OCI-LY7 (cell line): Measurements from ENCODE around the gene LRRC3C.

Experiments
- EZH2phosphoT487 ChIP-seq: fragments of 200-600 bp; sonication (generic); IDR thresholded peaks from 2 replicates; pipeline ENCODE4 v1.6.1; 2018; ENCODE audit warnings: low read depth, borderline replicate concordance, mild to moderate bottlenecking, mixed run types, antibody characterized with exemption, low read length, moderate library complexity, mixed read lengths
- TF ChIP-seq, protein P1 (sequence below): fragments of 200-600 bp; sonication (generic); conservative IDR thresholded peaks from 2 replicates; pipeline ENCODE4 v1.5.1; 2014; ENCODE audit warnings: mild to moderate bottlenecking, antibody characterized with exemption, low read length, moderate library complexity, mixed read lengths

DNA sequence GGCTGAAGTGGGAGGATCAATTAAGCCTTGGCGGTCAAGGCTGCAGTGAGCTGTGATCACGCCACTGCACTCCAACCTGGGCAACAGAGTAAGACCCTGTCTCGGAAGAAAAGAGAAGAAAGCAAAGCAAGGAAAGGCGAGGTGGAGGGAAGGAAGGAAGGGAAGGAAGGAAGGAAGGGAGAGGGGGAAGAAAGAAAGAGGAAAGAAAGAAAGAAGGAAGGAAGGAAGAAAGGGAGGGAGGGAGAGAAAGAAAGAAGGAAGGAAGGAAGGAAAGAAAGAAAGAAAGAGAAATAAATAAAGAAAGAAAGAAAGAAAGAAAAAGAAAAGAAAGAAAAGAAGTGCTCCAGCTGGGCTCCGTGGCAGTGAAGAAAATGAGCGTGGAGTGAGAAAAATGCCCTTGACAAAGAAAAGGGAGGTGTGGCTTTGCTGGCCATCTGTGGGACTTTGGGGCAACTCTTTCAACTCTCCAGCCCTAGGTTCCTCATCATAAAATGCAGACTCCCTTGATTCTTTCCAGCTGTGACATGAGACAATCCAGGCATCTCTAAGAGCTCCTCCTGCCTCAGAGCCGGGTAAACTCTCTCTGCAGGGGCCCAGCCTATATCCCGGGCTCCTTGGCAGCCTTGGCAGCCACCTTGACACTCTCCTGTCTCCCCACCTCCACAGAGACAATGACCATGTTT lies 37.6 kb downstream of the LRRC3C start:
- TF ChIP-seq, protein P1, sequence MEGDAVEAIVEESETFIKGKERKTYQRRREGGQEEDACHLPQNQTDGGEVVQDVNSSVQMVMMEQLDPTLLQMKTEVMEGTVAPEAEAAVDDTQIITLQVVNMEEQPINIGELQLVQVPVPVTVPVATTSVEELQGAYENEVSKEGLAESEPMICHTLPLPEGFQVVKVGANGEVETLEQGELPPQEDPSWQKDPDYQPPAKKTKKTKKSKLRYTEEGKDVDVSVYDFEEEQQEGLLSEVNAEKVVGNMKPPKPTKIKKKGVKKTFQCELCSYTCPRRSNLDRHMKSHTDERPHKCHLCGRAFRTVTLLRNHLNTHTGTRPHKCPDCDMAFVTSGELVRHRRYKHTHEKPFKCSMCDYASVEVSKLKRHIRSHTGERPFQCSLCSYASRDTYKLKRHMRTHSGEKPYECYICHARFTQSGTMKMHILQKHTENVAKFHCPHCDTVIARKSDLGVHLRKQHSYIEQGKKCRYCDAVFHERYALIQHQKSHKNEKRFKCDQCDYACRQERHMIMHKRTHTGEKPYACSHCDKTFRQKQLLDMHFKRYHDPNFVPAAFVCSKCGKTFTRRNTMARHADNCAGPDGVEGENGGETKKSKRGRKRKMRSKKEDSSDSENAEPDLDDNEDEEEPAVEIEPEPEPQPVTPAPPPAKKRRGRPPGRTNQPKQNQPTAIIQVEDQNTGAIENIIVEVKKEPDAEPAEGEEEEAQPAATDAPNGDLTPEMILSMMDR = no peak
- no peak for TF ChIP-seq EZH2phosphoT487
